Adipocyte (in vitro differentiated cells): Measurements from ENCODE around the gene KLHL29.
"Not testable (repeated sequence)": the region's sequence is repeated elsewhere in the genome, so short reads cannot be mapped to it uniquely, and the experiment has no call there.

Experiments used
- DNase-seq: peaks from one replicate; pipeline ENCODE4 v3.0.0-alpha.2; 2015; ENCODE audit warnings: low read depth
- H3K27me3 ChIP-seq: replicated peaks from 2 replicates; pipeline ENCODE4 v1.7.0; 2013; ENCODE audit warnings: mild to moderate bottlenecking, low read length, moderate library complexity; ENCODE audit not compliant: control insufficient read depth, insufficient read depth
- H3K36me3 ChIP-seq: 2 replicates; pipeline ENCODE4 v1.7.0; 2013; ENCODE audit warnings: low read length, mild to moderate bottlenecking, moderate library complexity; ENCODE audit not compliant: control insufficient read depth, insufficient read depth, severe bottlenecking
- H3K4me1 ChIP-seq: 2 replicates; pipeline ENCODE4 v1.7.0; 2013; ENCODE audit warnings: mild to moderate bottlenecking, low read length, moderate library complexity; ENCODE audit not compliant: control insufficient read depth, insufficient read depth
- H3K4me3 ChIP-seq: 2 replicates; pipeline ENCODE4 v1.7.0; 2013; ENCODE audit warnings: mild to moderate bottlenecking, low read length, moderate library complexity
- H3K9ac ChIP-seq: 2 replicates; pipeline ENCODE4 v1.7.0; 2013; ENCODE audit warnings: mild to moderate bottlenecking, low read length, moderate library complexity
- H3K9me3 ChIP-seq: 2 replicates; pipeline ENCODE4 v1.7.0; 2013; ENCODE audit warnings: mild to moderate bottlenecking, low read length, moderate library complexity; ENCODE audit not compliant: control insufficient read depth

The KLHL29 gene

DNA sequence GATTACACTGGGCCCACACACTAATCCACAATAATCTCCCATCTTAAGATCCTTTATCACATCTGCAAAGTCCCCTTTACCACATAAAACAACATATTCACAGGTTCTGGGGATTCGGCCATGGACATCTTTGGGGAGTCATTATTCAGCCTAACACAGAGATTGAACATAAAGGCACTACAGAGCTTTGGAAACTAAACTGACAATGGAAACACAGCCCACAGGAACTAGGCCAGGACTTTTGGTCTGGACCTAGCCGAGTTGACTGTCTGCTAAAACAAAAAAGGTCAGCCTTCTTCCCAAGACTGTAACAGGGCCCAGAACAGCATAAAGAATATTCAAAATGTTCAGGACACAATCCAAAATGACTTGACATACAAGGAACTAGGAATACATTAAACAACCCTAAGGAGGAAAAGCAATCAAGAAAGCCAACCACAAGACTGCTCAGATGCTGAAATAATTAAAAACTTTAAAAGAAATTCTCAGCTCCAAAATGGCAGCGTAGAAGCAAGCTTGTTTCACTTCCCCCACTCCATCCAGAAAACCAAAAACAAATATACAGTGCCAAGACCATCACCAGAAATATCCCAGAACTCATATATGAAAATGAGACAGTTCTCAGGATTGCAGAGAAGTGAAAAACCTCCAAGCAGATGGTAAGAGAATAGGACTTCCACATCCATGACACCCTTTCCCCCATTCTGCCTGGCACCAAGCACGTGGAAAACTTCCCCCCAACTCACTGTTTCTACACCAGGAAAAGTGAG lies 334.1 kb downstream of the KLHL29 start:
- H3K4me3 ChIP-seq, result no peak overlapping the region
- no peaks in the 10 kb centered on the region for H3K27me3 ChIP-seq
- H3K9me3 ChIP-seq, result peaks cover 10% of the 10 kb centered on the region
- DNase-seq, result no peak
- H3K9ac ChIP-seq, result no peak overlapping the region
- peaks cover 5% of the 10 kb centered on the region for H3K36me3 ChIP-seq
- peaks cover 4% of the 10 kb centered on the region for H3K4me1 ChIP-seq

DNA sequence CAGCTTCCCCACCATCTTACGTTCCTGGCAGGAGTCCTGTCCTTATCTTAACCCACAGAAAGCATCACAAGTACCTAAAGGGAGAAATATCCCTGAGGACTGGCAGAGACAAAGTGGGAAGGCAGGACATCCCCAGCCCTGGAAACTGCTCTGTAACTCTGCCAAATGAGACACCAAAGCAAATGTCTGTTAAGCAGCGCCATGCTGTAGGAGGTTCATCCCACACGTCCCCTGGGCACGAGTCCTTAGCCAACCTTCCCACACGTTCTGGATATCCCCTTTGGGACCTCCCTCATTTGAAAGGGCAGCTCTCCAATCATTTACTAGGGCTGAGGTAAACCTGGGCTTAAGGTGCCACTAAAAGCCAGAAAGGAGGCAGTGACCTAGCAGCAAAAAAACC lies 334.7 kb downstream of the KLHL29 start:
- H3K4me1 ChIP-seq, result peaks cover 4% of the 10 kb centered on the region
- peaks cover 5% of the 10 kb centered on the region for H3K36me3 ChIP-seq
- no peak overlapping the region for H3K4me3 ChIP-seq
- no peak for DNase-seq
- no peak overlapping the region for H3K9ac ChIP-seq
- no peaks in the 10 kb centered on the region for H3K27me3 ChIP-seq
- peaks cover 10% of the 10 kb centered on the region for H3K9me3 ChIP-seq

DNA sequence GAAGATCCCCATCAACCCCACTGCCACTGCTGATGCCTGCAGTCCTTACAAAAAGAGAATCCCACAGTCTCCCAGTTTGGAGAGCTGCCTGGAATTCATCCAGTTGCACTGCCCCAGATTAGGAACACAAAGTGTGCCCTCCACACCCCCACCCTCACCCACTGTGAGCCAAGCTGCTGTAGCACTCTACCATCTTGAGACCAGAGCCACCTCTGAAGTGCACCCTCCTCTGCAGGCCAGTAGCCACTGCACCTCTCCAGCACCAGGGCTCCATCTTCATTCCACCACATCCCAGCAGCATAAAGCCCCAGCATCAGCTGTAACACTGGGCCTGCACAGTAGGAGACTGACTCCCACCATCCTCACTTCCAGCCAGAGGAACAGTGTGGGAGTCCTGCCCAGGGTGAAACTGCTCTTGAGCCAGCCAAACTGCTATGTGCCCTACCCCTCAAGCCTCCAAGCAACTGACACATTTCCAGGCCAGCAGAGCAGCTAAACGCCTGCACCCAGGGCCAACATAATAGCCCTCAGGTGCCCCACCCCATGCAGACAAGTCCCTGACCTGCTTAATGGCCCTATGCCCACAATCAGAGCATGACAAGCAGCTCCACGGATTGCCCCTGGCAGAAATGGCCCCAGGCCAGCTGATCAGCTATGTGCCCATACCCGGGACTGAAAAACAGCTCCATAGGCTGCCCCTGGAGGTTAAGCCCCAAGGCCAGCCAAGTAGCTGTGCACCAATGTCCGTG lies 335.9 kb downstream of the KLHL29 start:
- no peaks in the 10 kb centered on the region for H3K27me3 ChIP-seq
- H3K36me3 ChIP-seq, result peaks cover 13% of the 10 kb centered on the region
- peaks cover 14% of the 10 kb centered on the region for H3K9me3 ChIP-seq
- H3K9ac ChIP-seq, result no peak overlapping the region
- no peak for DNase-seq
- H3K4me3 ChIP-seq, result no peak overlapping the region
- H3K4me1 ChIP-seq, result peaks cover 4% of the 10 kb centered on the region

DNA sequence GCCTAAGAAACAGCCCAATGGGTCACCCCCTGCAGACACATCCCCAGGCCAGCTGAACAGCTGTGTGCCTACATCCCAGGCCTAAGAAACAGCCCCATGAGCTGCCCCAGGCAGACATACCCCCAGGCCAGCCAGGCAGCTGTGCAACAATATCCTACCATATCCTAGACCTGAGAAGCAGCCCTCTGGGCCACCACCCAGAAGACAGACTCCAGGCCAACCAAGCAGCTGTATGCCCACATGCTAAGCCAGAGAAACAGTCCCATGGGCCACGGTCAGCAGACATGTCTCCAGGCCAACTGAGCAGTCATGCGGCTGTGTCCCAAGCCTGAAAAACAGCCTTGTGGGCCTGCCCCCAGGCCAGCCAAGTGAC lies 336.5 kb downstream of the KLHL29 start:
- Histone ChIP-seq H3K27me3 (no peaks in the 10 kb centered on the region), H3K36me3 (peaks cover 16% of the 10 kb centered on the region), H3K4me1 (peaks cover 4% of the 10 kb centered on the region), H3K9ac (no peak overlapping the region), H3K9me3 (peaks cover 14% of the 10 kb centered on the region), H3K4me3 (no peak overlapping the region)
- DNase-seq, result no peak

DNA sequence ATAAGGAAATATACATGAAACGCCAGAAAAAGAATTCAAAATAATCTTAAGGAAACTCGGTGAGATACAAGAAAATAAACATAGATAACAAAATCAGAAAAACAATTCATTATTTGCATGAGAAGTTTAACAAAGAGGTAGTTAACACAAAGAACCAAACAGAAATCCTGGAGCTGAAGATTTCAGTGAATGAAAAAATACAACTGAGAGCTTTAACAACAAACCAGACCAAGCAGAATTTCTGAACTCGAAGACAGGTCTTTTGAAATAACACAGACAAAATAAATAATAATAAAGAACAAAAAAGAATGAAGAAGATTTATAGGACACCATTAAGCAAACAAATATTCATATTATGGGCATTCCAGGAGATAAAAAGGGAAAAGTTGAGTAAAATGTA lies 337.3 kb downstream of the KLHL29 start:
- Histone ChIP-seq H3K27me3 (no peaks in the 10 kb centered on the region), H3K4me1 (peaks cover 4% of the 10 kb centered on the region), H3K9ac (no peak overlapping the region), H3K9me3 (peaks cover 14% of the 10 kb centered on the region), H3K4me3 (no peak overlapping the region), H3K36me3 (peaks cover 13% of the 10 kb centered on the region)
- DNase-seq, result no peak

DNA sequence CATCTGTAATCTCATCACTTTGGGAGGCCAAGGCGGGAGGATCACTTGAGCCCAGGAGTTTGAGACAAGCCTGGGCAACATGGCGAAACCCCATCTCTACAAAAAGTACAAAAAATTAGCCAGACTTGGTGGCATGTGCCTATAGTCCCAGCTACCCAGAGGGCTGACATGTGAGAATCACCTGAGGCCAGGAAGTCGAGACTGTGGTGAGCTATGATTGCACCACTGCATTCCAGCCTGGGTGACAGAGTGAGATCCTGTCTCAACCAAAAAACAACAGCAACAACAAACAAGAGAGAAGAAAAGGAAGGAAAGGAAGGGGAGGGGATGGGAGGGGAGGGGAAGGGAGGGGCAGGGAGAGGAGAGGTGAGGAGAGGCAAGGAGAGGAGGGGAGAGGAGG lies 338.1 kb downstream of the KLHL29 start:
- not testable (repeated sequence) for H3K9ac ChIP-seq, DNase-seq
- H3K9me3 ChIP-seq, result peaks cover 14% of the 10 kb centered on the region

DNA sequence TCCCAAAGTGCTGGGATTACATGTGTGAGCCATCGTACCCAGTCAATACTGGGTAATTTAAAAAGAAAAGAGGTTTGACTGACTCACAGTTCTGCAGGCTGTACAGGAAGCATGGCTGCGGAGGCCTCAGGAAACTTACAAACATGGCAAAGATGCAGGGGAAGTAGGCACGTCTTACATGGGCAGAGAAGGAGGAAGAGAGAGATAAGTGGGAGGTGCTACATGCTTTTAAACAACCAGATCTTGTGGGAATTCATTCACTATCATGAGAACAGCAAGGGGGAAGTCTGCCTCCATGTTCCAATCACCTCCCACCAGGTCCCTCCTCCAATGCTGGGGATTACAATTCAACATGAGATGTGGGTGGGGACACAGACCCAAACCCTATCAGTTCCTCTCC lies 349.4 kb downstream of the KLHL29 start:
- no peak for DNase-seq
- H3K36me3 ChIP-seq, result peaks cover 14% of the 10 kb centered on the region
- no peaks in the 10 kb centered on the region for H3K9me3 ChIP-seq
- no peaks in the 10 kb centered on the region for H3K4me1 ChIP-seq
- no peaks in the 10 kb centered on the region for H3K27me3 ChIP-seq
- H3K4me3 ChIP-seq, result no peak overlapping the region
- H3K9ac ChIP-seq, result no peak overlapping the region

More for the DNA sequence above, 338.1 kb downstream of the KLHL29 start:
- peaks cover 13% of the 10 kb centered on the region for H3K36me3 ChIP-seq
- not testable (repeated sequence) for H3K4me1 ChIP-seq, H3K27me3 ChIP-seq, H3K4me3 ChIP-seq

DNA sequence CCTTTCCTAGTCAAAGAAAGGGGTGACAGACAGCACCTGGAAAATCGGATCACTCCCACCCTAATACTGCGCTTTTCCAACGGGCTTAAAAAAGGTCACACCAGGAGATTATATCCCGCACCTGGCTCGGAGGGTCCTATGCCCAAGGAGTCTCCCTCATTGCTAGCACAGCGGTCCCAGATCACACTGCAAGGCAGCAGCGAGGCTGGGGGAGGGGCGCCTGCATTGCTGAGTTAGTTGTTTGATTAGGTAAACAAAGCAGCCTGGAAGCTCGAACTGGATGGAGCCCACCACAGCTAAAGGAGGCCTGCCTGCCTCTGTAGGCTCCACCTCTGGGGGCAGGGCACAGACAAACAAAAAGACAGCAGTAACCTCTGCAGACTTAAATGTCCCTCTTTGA lies 351.8 kb downstream of the KLHL29 start:
- not testable (repeated sequence) for DNase-seq, H3K27me3 ChIP-seq, H3K9ac ChIP-seq, H3K4me3 ChIP-seq, H3K9me3 ChIP-seq, H3K4me1 ChIP-seq
- peaks cover 11% of the 10 kb centered on the region for H3K36me3 ChIP-seq

DNA sequence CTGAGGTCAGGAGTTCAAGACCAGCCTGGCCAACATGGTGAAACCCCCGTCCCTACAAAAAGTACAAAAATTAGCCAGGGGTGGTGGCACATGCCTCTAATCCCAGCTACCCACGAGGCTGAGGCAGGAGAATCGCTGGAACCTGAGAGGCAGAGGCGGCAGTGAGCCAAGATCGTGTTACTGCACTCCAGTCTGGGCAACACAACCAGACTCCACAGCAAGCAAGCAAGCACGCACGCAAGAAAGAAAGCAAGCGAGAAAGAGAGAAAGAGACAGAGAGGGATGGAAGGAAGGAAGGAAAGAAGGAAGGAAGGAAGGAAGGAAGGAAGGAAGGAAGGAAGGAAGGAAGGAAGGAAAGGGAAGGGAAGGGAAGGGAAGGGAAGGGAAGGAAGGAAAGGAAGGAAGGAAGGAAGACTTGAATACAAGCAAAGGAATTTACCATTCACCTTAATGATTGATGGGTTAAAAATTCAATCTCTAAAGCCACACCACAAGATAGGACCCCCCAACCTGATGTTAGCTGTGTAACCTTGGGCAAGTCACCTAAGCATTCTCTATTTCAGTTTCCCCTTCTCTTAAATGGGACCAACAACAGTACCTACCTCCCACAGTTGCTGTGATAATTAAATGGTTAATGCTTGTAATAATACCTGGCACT lies 360.2 kb downstream of the KLHL29 start:
- H3K9ac ChIP-seq, result no peak overlapping the region
- H3K36me3 ChIP-seq, result no peaks in the 10 kb centered on the region
- H3K4me1 ChIP-seq, result peaks cover 11% of the 10 kb centered on the region
- H3K27me3 ChIP-seq, result no peaks in the 10 kb centered on the region
- no peaks in the 10 kb centered on the region for H3K9me3 ChIP-seq
- no peak for DNase-seq
- no peak overlapping the region for H3K4me3 ChIP-seq

DNA sequence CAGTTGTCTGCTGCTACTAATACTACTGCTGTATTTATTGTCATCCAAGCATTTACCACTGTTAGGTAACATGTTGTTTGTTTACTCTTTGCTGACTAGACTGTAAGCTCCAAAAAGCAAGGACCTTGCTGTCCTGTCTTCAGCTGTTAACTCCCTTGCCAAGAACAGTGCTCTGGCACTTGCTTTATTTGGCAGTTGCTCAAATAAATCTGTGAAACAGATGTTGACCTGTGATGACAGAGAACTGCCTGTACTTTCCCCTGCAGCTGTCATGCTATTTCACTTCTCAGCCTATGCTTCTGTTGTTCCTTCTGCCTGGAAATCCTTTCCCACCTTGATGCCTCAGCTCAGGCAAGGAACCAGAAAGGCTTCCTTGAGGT lies 360.7 kb downstream of the KLHL29 start:
- Histone ChIP-seq H3K27me3 (no peaks in the 10 kb centered on the region), H3K9ac (no peak overlapping the region), H3K4me1 (peaks cover 11% of the 10 kb centered on the region), H3K36me3 (peaks cover under 1% of the 10 kb centered on the region), H3K4me3 (no peak overlapping the region), H3K9me3 (no peaks in the 10 kb centered on the region)
- peak; percentile 90 for DNase-seq

DNA sequence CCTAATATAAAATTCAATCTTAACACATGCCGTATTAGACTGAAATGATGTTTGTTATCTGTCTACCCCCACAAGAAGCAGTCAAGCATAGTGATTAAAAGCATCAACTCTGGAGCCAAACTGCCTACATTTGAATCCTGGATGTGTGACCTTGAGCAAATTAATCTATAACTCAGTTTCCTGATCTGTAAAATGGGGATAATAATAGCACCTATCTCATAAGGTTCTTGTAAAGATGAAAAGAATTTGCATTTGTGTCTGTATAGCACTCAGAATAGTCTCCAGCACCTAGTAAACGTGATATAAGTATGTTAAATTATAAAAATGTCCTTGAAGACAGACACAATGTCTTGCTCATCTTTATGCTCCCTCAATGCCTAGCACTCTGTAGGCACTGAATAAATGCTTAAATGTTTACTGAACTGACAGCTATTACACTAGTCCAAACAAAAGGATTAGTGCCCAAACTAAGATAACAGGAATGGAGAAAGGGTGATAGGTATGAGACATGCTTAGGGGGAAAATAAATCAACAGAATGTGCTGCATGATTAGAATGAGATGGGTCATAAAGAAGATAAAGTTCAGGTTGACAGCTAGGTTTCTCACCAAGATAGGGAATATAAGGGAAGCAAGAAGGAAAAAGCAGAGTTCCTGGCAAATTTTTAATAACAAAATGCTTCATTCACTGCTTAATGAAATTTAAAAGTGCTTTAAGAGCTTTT lies 361.3 kb downstream of the KLHL29 start:
- H3K9me3 ChIP-seq, result no peaks in the 10 kb centered on the region
- H3K4me1 ChIP-seq, result peaks cover 11% of the 10 kb centered on the region
- H3K27me3 ChIP-seq, result no peaks in the 10 kb centered on the region
- H3K9ac ChIP-seq, result no peak overlapping the region
- H3K4me3 ChIP-seq, result no peak overlapping the region
- peaks cover 6% of the 10 kb centered on the region for H3K36me3 ChIP-seq
- DNase-seq, result no peak
